ENCODE data around the gene A1BG.

The A1BG gene

GRCh38 chr19:58336820-58337219 is 16.5 kb downstream of the A1BG start:
- H3K27ac Mint-ChIP-seq, result no peak overlapping the region
- ATAC-seq (no peak), DNase-seq (ENCODE audit: low spot score in 2 of 2) (no peak)
- peaks cover 15% of the 10 kb centered on the region for H3K4me1 Mint-ChIP-seq
- H3K4me3 Mint-ChIP-seq, result no peak overlapping the region
- H3K36me3 Mint-ChIP-seq, result peaks cover 31% of the 10 kb centered on the region
- no peaks in the 10 kb centered on the region for H3K9me3 Mint-ChIP-seq

GRCh38 chr19:58336216-58336615 is 17.1 kb downstream of the A1BG start:
- no peaks in the 10 kb centered on the region for H3K9me3 Mint-ChIP-seq
- peaks cover 9% of the 10 kb centered on the region for H3K4me1 Mint-ChIP-seq
- H3K4me3 Mint-ChIP-seq, result no peak overlapping the region
- DNase-seq (ENCODE audit: low spot score in 2 of 2), result no peak
- ATAC-seq, result no peak
- peak overlapping the region; percentile 3 for H3K27ac Mint-ChIP-seq
- H3K36me3 Mint-ChIP-seq, result peaks cover 31% of the 10 kb centered on the region

- Mint-ChIP-seq H3K4me3 (no peak overlapping the region), H3K9me3 (no peaks in the 10 kb centered on the region), H3K36me3 (peaks cover 27% of the 10 kb centered on the region), H3K27ac (peak overlapping the region; percentile 3), H3K4me1 (peaks cover 5% of the 10 kb centered on the region)
- no peak for ATAC-seq
- no peak for DNase-seq (ENCODE audit: low spot score in 2 of 2)
Measured at GRCh38 chr19:58335630-58336029, 17.7 kb downstream of the A1BG start.

- peaks cover 5% of the 10 kb centered on the region for H3K4me1 Mint-ChIP-seq
- no peak for DNase-seq (ENCODE audit: low spot score in 2 of 2)
- no peak overlapping the region for H3K27ac Mint-ChIP-seq
- no peaks in the 10 kb centered on the region for H3K9me3 Mint-ChIP-seq
- peaks cover 24% of the 10 kb centered on the region for H3K36me3 Mint-ChIP-seq
- H3K4me3 Mint-ChIP-seq, result no peak overlapping the region
- ATAC-seq, result no peak
Measured at GRCh38 chr19:58334691-58335249, 18.5 kb downstream of the A1BG start.

GRCh38 chr19:58332697-58333096 is 20.6 kb downstream of the A1BG start:
- Mint-ChIP-seq H3K27ac (no peak overlapping the region), H3K4me3 (no peak overlapping the region), H3K9me3 (no peaks in the 10 kb centered on the region), H3K4me1 (peaks cover 5% of the 10 kb centered on the region), H3K36me3 (peaks cover 11% of the 10 kb centered on the region)
- ATAC-seq, result no peak
- no peak for DNase-seq (ENCODE audit: low spot score in 2 of 2)

GRCh38 chr19:58330458-58330857 is 22.8 kb downstream of the A1BG start:
- Mint-ChIP-seq H3K4me1 (peaks cover 5% of the 10 kb centered on the region), H3K4me3 (no peak overlapping the region), H3K27ac (no peak overlapping the region), H3K9me3 (no peaks in the 10 kb centered on the region), H3K36me3 (peaks cover 6% of the 10 kb centered on the region)
- DNase-seq (ENCODE audit: low spot score in 2 of 2) (no peak), ATAC-seq (no peak)

- no peak for ATAC-seq
- Mint-ChIP-seq H3K4me3 (no peak overlapping the region), H3K36me3 (no peaks in the 10 kb centered on the region), H3K4me1 (no peaks in the 10 kb centered on the region), H3K27ac (no peak overlapping the region), H3K9me3 (no peaks in the 10 kb centered on the region)
- no peak for DNase-seq (ENCODE audit: low spot score in 2 of 2)
Measured at GRCh38 chr19:58328999-58329398, 24.3 kb downstream of the A1BG start.

- H3K4me3 Mint-ChIP-seq, result no peak within 1 kb of the TSS
- peak; percentile 82 to 95 for DNase-seq (ENCODE audit: low spot score in 2 of 2)
- H3K9me3 Mint-ChIP-seq, result no peaks in the 10 kb centered on the region
- H3K36me3 Mint-ChIP-seq, result no peaks in the 10 kb centered on the region
- no peaks in the 10 kb centered on the region for H3K4me1 Mint-ChIP-seq
- H3K27ac Mint-ChIP-seq, result no peak within 1 kb of the TSS
- ATAC-seq, result peak; percentile 89
Measured at GRCh38 chr19:58326914-58327726, 26.2 kb downstream of the A1BG start, which contains the start of gene ZSCAN22. ZSCAN22 (plus strand) TSS chr19:58326994; CDS start chr19:58334803, 7,809 bp downstream.

GRCh38 chr19:58326501-58326913 is 26.8 kb downstream of the A1BG start:
- Mint-ChIP-seq H3K36me3 (no peaks in the 10 kb centered on the region), H3K9me3 (no peaks in the 10 kb centered on the region), H3K4me3 (no peak overlapping the region), H3K27ac (no peak overlapping the region), H3K4me1 (no peaks in the 10 kb centered on the region)
- ATAC-seq (peak; percentile 55), DNase-seq (ENCODE audit: low spot score in 2 of 2) (no peak)

GRCh38 chr19:58325311-58326022 is 27.8 kb downstream of the A1BG start:
- Mint-ChIP-seq H3K4me1 (no peaks in the 10 kb centered on the region), H3K27ac (no peak overlapping the region), H3K4me3 (no peak overlapping the region), H3K36me3 (no peaks in the 10 kb centered on the region), H3K9me3 (no peaks in the 10 kb centered on the region)
- DNase-seq (ENCODE audit: low spot score in 2 of 2) (no peak), ATAC-seq (no peak)

- H3K36me3 Mint-ChIP-seq, result peaks cover 22% of the 10 kb centered on the region
- H3K4me3 Mint-ChIP-seq, result no peak overlapping the region
- DNase-seq (ENCODE audit: low spot score in 2 of 2) (no peak), ATAC-seq (no peak)
- no peak overlapping the region for H3K27ac Mint-ChIP-seq
- no peaks in the 10 kb centered on the region for H3K4me1 Mint-ChIP-seq
- H3K9me3 Mint-ChIP-seq, result no peaks in the 10 kb centered on the region
Measured at GRCh38 chr19:58319241-58319640, 34.1 kb downstream of the A1BG start.

- DNase-seq (ENCODE audit: low spot score in 2 of 2) (no peak), ATAC-seq (no peak)
- Mint-ChIP-seq H3K9me3 (no peaks in the 10 kb centered on the region), H3K4me1 (no peaks in the 10 kb centered on the region), H3K4me3 (no peak overlapping the region), H3K36me3 (peaks cover 31% of the 10 kb centered on the region), H3K27ac (no peak overlapping the region)
Measured at GRCh38 chr19:58318297-58318696, 35.0 kb downstream of the A1BG start.

GRCh38 chr19:58317476-58318072 is 35.7 kb downstream of the A1BG start:
- no peak for ATAC-seq
- no peaks in the 10 kb centered on the region for H3K4me1 Mint-ChIP-seq
- DNase-seq (ENCODE audit: low spot score in 2 of 2), result no peak
- H3K27ac Mint-ChIP-seq, result no peak overlapping the region
- H3K9me3 Mint-ChIP-seq, result no peaks in the 10 kb centered on the region
- H3K4me3 Mint-ChIP-seq, result no peak overlapping the region
- H3K36me3 Mint-ChIP-seq, result peaks cover 38% of the 10 kb centered on the region

- DNase-seq (ENCODE audit: low spot score in 2 of 2), result no peak
- Mint-ChIP-seq H3K27ac (no peak overlapping the region), H3K4me3 (no peak overlapping the region), H3K4me1 (no peaks in the 10 kb centered on the region), H3K9me3 (no peaks in the 10 kb centered on the region), H3K36me3 (peaks cover 56% of the 10 kb centered on the region)
- no peak for ATAC-seq
Measured at GRCh38 chr19:58315580-58315979, 37.7 kb downstream of the A1BG start.

- no peak overlapping the region for H3K4me3 Mint-ChIP-seq
- no peak for ATAC-seq
- no peak overlapping the region for H3K27ac Mint-ChIP-seq
- H3K36me3 Mint-ChIP-seq, result peaks cover 96% of the 10 kb centered on the region
- no peaks in the 10 kb centered on the region for H3K9me3 Mint-ChIP-seq
- DNase-seq (ENCODE audit: low spot score in 2 of 2), result no peak
- H3K4me1 Mint-ChIP-seq, result peaks cover 30% of the 10 kb centered on the region
Measured at GRCh38 chr19:58311345-58311865, 41.9 kb downstream of the A1BG start.
